Heart left ventricle (tissue), 16 donors: ENCODE data around the gene ATXN7L3. TPM values are rescaled to one million over a fixed set of nuclear protein-coding genes. Genes with fewer than 3 reads are reported as not detected.

Experiments
- ATAC-seq, 4 donors: fragments of 200-7000 bp; cut with Tn5 transposase; one replicate each; pipeline ENCODE4 v1.9.1; 2020 to 2022; ENCODE audit warnings: moderate library complexity in 4 of 4, mild to moderate bottlenecking in 3 of 4, moderate number of reproducible peaks in 1 of 4
- DNase-seq, 5 donors: peaks; one replicate each; pipeline ENCODE4 v3.0.0-alpha.2; 2020
- H3K27ac ChIP-seq, 12 donors: fragments of 200-600 bp; sonication (generic) in 4 of 12; one replicate each; pipeline versions ENCODE4 v1.5.0 to v1.8.0; 2016 to 2022; ENCODE audit warnings: mild to moderate bottlenecking in 2 of 12
- H3K27me3 ChIP-seq, 9 donors: fragments of 200-600 bp; sonication (generic) in 2 of 9; one replicate each; pipeline versions ENCODE4 v1.5.1 to v1.8.0; 2016 to 2022; ENCODE audit warnings: mild to moderate bottlenecking in 3 of 9
- H3K36me3 ChIP-seq, 9 donors: fragments of 200-600 bp; sonication (generic) in 2 of 9; one replicate each; pipeline versions ENCODE4 v1.5.0 to v1.8.0; 2018 to 2022; ENCODE audit warnings: mild to moderate bottlenecking in 2 of 9
- H3K4me1 ChIP-seq, 12 donors: fragments of 200-600 bp; sonication (generic) in 4 of 12; one replicate each; pipeline versions ENCODE4 v1.5.0 to v1.8.0; 2016 to 2022; ENCODE audit warnings: mild to moderate bottlenecking in 3 of 12
- H3K4me3 ChIP-seq, 12 donors: fragments of 200-600 bp; sonication (generic) in 4 of 12; one replicate each; pipeline versions ENCODE4 v1.5.0 to v1.8.0; 2017 to 2022; ENCODE audit warnings: mild to moderate bottlenecking in 9 of 12, moderate library complexity in 4 of 12
- H3K9me3 ChIP-seq, 12 donors: fragments of 200-600 bp; sonication (generic) in 4 of 12; one replicate each; pipeline versions ENCODE4 v1.5.0 to v1.8.0; 2016 to 2022; ENCODE audit warnings: mild to moderate bottlenecking in 1 of 12
- POLR2A ChIP-seq, 2 donors: fragments of 450-650 bp; IDR thresholded peaks; one replicate each; pipeline ENCODE4 v1.6.1; 2017; ENCODE audit warnings: antibody characterized with exemption in 2 of 2, mild to moderate bottlenecking in 2 of 2, moderate library complexity in 2 of 2
- WGBS, 4 donors: extraction: QIAGEN DNeasy Blood & Tissue Kit in 2 of 4; methylation state at CpG; one replicate each; pipeline versions ENCODE4 v1.1.5 to v1.1.7; 2013 to 2018; 5-methylcytosine and 5-hydroxymethylcytosine counted together
- intact Hi-C, 10 donors: fragments of 100-400 bp; cut with DNase I; formaldehyde crosslinking; loops; one replicate each; pipeline versions ENCODE4 v1.11.1 to v1.14.2; 2022
- long read RNA-seq, 3 donors: library from polyadenylated mRNA; unstranded; transcript quantifications; one replicate each; pipeline ENCODE4 v2.0.0, GENCODE V29; 2020 to 2021
- polyA plus RNA-seq, 2 donors: library from polyadenylated mRNA; stranded (reverse); fragments of 200-250 nt; gene quantifications; one replicate each; pipeline ENCODE4 v1.2.3, GENCODE V29; 2013
- total RNA-seq, 9 donors: library from RNA; depleted of rRNA in 2 of 9; stranded (reverse); fragments of >200 nt in 2 of 9; fragmentation: NEBNext Ultra II Directional in 3 of 9; extraction: Animal tissue kit (Norgen Biotek cat#: 25700) in 3 of 9; gene quantifications; one replicate each; pipeline versions ENCODE4 v1.1.0 to v1.2.4, GENCODE V29; 2016 to 2023
- TF ChIP-seq, protein P1 (sequence below), 12 donors: fragments of 200-600 bp; sonication (generic) in 4 of 12; IDR thresholded peaks; one replicate each; pipeline versions ENCODE4 v1.5.0 to v1.8.0; 2018 to 2022; ENCODE audit warnings: antibody characterized with exemption in 12 of 12, mild to moderate bottlenecking in 5 of 12
- donor health status: ischemic (EF 13 %, LVEDD 7.1; RV severe dilation, severe dysfunction).
- donor health status: healthy with polysubstance abuse.
- donor health status: DM: no; HTN: yes; CAD: no.
- donor health status: DM: no; HTN: no; CAD: no.
- donor health status: ischemic (EF 25% LVEDD 6.9; RV normal size, moderate dysfunction).
- donor health status: ischemic (EF 25% LVEDD 5.7; RV mildly dilated, moderate dysfunction).
- donor health status: healthy.
- donor health status: DM: yes; HTN: yes; CAD: no.
- donor health status: ischemic (EF 35%, LVEDD 5.7; RV mildly dilated, moderate dysfunction).
- donor health status: nonischemic (EF 11% LVEDD 7.7; RV severe dilation, severe dysfunction).
- donor health status: DM: yes; HTN: yes; CAD: no.
- donor health status: PGD.
- donor health status: ischemic (EF 29% LVEDD 5.4; RV normal size, mild dysfunction).
- donor health status: nonischemic (EF 23%, LVEDD 6.1; RV moderate dilation, normal function).

The ATXN7L3 gene
- total RNA-seq (10 to 100 TPM; 24.1 to 51.9 (median 35.3) TPM), polyA plus RNA-seq (10 to 100 TPM; 24.3 to 54.4 TPM)
- long read RNA-seq, donor 1, partial matches to known transcripts: 2 of 15 reads
- long read RNA-seq, donor 1, other reads (novel, unspliced or antisense): 11 of 15 reads
- long read RNA-seq, donor 2, partial matches to known transcripts: 3 of 21 reads
- long read RNA-seq, donor 2, other reads (novel, unspliced or antisense): 18 of 21 reads
- long read RNA-seq, donor 3, partial matches to known transcripts: 0 of 23 reads
- long read RNA-seq, donor 3, other reads (novel, unspliced or antisense): 22 of 23 reads

GRCh38 chr17:44199553-44200477 is at the start of gene ATXN7L3:
Gene ATXN7L3, minus strand, starts transcription at chr17:44199884. Its CDS starts 1,814 bp downstream, at chr17:44198070.
- Histone ChIP-seq H3K36me3 (peaks cover 0 to 28% (median 24%) of the 10 kb centered on the region in 9 donors), H3K27me3 (no peaks in the 10 kb centered on the region), H3K27ac (peak within 1 kb of the TSS; percentile 96 to 100 (median 98)), H3K4me3 (peak within 1 kb of the TSS; percentile 55 to 99 (median 91)), H3K4me1 (peaks cover 0 to 40% (median 17%) of the 10 kb centered on the region in 12 donors), H3K9me3 (no peaks in the 10 kb centered on the region)
- 0 to 1% (median 0%) methylated on average over 23 to 125 of the region's 126 CpGs for WGBS, 4 donors
- peak; percentile 91 to 96 (median 94) for ATAC-seq
- intact Hi-C loops: loop anchor here in 2 of 10 donors (1.0 kb wide), 2 partner anchors 18 to 19 kb away; partner anchors contain the start of gene UBTF (in 1 of the 2)
- peak; percentile 99 to 100 (median 100) for DNase-seq
- TF ChIP-seq, protein P1, sequence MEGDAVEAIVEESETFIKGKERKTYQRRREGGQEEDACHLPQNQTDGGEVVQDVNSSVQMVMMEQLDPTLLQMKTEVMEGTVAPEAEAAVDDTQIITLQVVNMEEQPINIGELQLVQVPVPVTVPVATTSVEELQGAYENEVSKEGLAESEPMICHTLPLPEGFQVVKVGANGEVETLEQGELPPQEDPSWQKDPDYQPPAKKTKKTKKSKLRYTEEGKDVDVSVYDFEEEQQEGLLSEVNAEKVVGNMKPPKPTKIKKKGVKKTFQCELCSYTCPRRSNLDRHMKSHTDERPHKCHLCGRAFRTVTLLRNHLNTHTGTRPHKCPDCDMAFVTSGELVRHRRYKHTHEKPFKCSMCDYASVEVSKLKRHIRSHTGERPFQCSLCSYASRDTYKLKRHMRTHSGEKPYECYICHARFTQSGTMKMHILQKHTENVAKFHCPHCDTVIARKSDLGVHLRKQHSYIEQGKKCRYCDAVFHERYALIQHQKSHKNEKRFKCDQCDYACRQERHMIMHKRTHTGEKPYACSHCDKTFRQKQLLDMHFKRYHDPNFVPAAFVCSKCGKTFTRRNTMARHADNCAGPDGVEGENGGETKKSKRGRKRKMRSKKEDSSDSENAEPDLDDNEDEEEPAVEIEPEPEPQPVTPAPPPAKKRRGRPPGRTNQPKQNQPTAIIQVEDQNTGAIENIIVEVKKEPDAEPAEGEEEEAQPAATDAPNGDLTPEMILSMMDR (IDR thresholded peaks at IDR 0.05): no peak
- peak in 1 of 2 donors; percentile 35 for TF ChIP-seq POLR2A (IDR thresholded peaks at IDR 0.05)

GRCh38 chr17:44247876-44248736 is 48.4 kb upstream of the ATXN7L3 start:
- DNase-seq (no peak), ATAC-seq (no peak)
- H3K36me3 ChIP-seq: no peaks in the 10 kb centered on the region
- H3K9me3 ChIP-seq: no peaks in the 10 kb centered on the region
- intact Hi-C loops: no loop called here
- no peaks in the 10 kb centered on the region for H3K27me3 ChIP-seq
- no peak overlapping the region for H3K4me3 ChIP-seq
- H3K4me1 ChIP-seq: peaks cover 0 to 31% (median 19%) of the 10 kb centered on the region in 12 donors
- WGBS, 4 donors: 80 to 86% (median 83%) methylated on average over 10 of the region's 10 CpGs
- H3K27ac ChIP-seq: peak overlapping the region in 2 of 12 donors; percentile 22 to 55
- no peak for TF ChIP-seq POLR2A (IDR thresholded peaks at IDR 0.05)
- TF ChIP-seq, protein P1 (IDR thresholded peaks at IDR 0.05): no peak

DNA sequence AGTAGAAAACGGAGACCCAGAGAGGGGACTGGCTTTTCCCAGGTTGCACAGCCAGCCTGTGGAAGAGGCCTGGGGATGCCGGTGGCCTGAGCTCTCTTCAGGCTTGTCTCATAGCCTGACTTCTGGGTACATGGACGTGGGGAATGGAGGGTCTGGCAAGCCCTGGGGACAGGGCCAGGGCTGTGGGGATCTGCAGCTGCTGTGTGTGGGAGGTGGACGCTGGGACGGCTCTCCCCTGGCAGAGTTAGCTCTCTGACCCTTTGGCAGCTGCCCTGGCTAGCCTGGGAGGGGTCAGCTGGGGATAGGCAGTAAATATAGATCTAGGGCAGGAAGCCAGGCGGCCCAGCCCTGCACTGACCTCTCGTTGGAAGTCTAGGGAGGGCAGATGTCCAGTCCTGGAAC is 47.8 kb upstream of the ATXN7L3 start:
- DNase-seq (peak; percentile 62 to 77 (median 74)), ATAC-seq (peak; percentile 62 to 90 (median 86))
- Histone ChIP-seq H3K4me1 (peaks cover 0 to 31% (median 19%) of the 10 kb centered on the region in 12 donors), H3K27me3 (no peaks in the 10 kb centered on the region), H3K9me3 (no peaks in the 10 kb centered on the region), H3K36me3 (no peaks in the 10 kb centered on the region), H3K4me3 (no peak overlapping the region), H3K27ac (peak overlapping the region in 5 of 12 donors; percentile 1 to 55 (median 22))
- intact Hi-C loops: no loop called here
- TF ChIP-seq POLR2A (IDR thresholded peaks at IDR 0.05): no peak
- TF ChIP-seq, protein P1 (IDR thresholded peaks at IDR 0.05): no peak
- WGBS, 4 donors: 15 to 26% (median 21%) methylated on average over 5 to 7 of the region's 7 CpGs
